HEK293 (cell line): ENCODE results near the gene DYDC2.

Experiments
- CTCF ChIA-PET: fragments of 350-600 bp; formaldehyde crosslinking; extraction: SDS; loops from one replicate; lab custom pipeline; 2021; ENCODE audit warnings: antibody characterized with exemption; lab: Yijun Ruan, JAX
- POLR2A ChIA-PET: fragments of 300-600 bp; formaldehyde crosslinking; extraction: SDS; loops from one replicate; lab custom pipeline; 2020; ENCODE audit warnings: antibody characterized with exemption, inconsistent platforms; lab: Yijun Ruan, JAX
- H3K27ac ChIP-seq: fragments of 200-500 bp; sonication (Bioruptor generic); 2 replicates; pipeline ENCODE4 v1.5.1; 2014; ENCODE audit warnings: low read depth, low read length, control low read depth, inconsistent platforms; ENCODE audit errors: extremely low read depth
- H3K36me3 ChIP-seq, 2 experiments: fragments of 200-500 bp in 1 of 2; sonication (Bioruptor generic) in 1 of 2; 1 replicate in 1 of 2; 2 replicates in 1 of 2; pipeline ENCODE4 v1.5.1; 2014 to 2017; ENCODE audit warnings: inconsistent platforms in 2 of 2, low read length in 2 of 2; ENCODE audit not compliant: control insufficient read depth in 2 of 2, insufficient read depth in 1 of 2
- H3K4me1 ChIP-seq: fragments of 200-500 bp; sonication (Bioruptor generic); 2 replicates; pipeline ENCODE4 v1.5.1; 2014; ENCODE audit warnings: mild to moderate bottlenecking, low read length, inconsistent platforms; ENCODE audit not compliant: control insufficient read depth, insufficient read depth
- H3K4me3 ChIP-seq: 2 replicates; pipeline ENCODE4 v1.5.1; 2011; ENCODE audit warnings: low read depth, mild to moderate bottlenecking, control low read depth, low read length, moderate library complexity
- H3K9me3 ChIP-seq: fragments of 200-500 bp; sonication (Bioruptor generic); 2 replicates; pipeline ENCODE4 v1.5.1; 2014; ENCODE audit warnings: low read depth, low read length, inconsistent platforms; ENCODE audit not compliant: control insufficient read depth, insufficient read depth
- MZF1 ChIP-seq: fragments of 450-650 bp; formaldehyde crosslinking; IDR thresholded peaks from 2 replicates; pipeline ENCODE4 v1.5.1; 2017; ENCODE audit warnings: missing biosample characterization, missing genetic modification characterization, borderline replicate concordance
- RBAK ChIP-seq: fragments of 450-650 bp; formaldehyde crosslinking; IDR thresholded peaks from 2 replicates; pipeline ENCODE4 v1.5.1; 2016; ENCODE audit warnings: missing biosample characterization, missing genetic modification characterization
- REPIN1 ChIP-seq: fragments of 450-650 bp; formaldehyde crosslinking; IDR thresholded peaks from 2 replicates; pipeline ENCODE4 v1.5.1; 2017; ENCODE audit warnings: missing biosample characterization, missing genetic modification characterization, low read depth
- SP2 ChIP-seq: fragments of 450-650 bp; formaldehyde crosslinking; IDR thresholded peaks from 2 replicates; pipeline ENCODE4 v1.5.1; 2016; ENCODE audit warnings: missing biosample characterization, missing genetic modification characterization
- ZBTB17 ChIP-seq: fragments of 450-650 bp; formaldehyde crosslinking; IDR thresholded peaks from 2 replicates; pipeline ENCODE4 v1.5.1; 2016; ENCODE audit warnings: missing biosample characterization, missing genetic modification characterization
- ZNF114 ChIP-seq: fragments of 450-650 bp; formaldehyde crosslinking; IDR thresholded peaks from 2 replicates; pipeline ENCODE4 v1.5.0; 2017; ENCODE audit warnings: missing biosample characterization, missing genetic modification characterization
- ZNF266 ChIP-seq: fragments of 450-650 bp; formaldehyde crosslinking; IDR thresholded peaks from 2 replicates; pipeline ENCODE4 v1.5.1; 2016; ENCODE audit warnings: missing biosample characterization, missing genetic modification characterization, low read depth
- ZNF292 ChIP-seq: fragments of 450-650 bp; formaldehyde crosslinking; IDR thresholded peaks from 2 replicates; pipeline ENCODE4 v1.5.1; 2016; ENCODE audit warnings: low read depth, missing biosample characterization, missing genetic modification characterization, borderline replicate concordance
- ZNF302 ChIP-seq: fragments of 450-650 bp; formaldehyde crosslinking; IDR thresholded peaks from 2 replicates; pipeline ENCODE4 v1.5.1; 2016; ENCODE audit warnings: missing biosample characterization, missing genetic modification characterization, low read depth
- ZNF311 ChIP-seq: fragments of 450-650 bp; formaldehyde crosslinking; IDR thresholded peaks from 2 replicates; pipeline ENCODE4 v1.5.1; 2017; ENCODE audit warnings: missing biosample characterization, missing genetic modification characterization, borderline replicate concordance
- ZNF366 ChIP-seq: fragments of 450-650 bp; formaldehyde crosslinking; conservative IDR thresholded peaks from 2 replicates; pipeline ENCODE4 v1.5.1; 2016; ENCODE audit warnings: missing biosample characterization, missing genetic modification characterization
- ZNF404 ChIP-seq: fragments of 450-650 bp; formaldehyde crosslinking; IDR thresholded peaks from 2 replicates; pipeline ENCODE4 v1.5.1; 2017; ENCODE audit warnings: missing biosample characterization, missing genetic modification characterization
- ZNF426 ChIP-seq: fragments of 450-650 bp; formaldehyde crosslinking; IDR thresholded peaks from 2 replicates; pipeline ENCODE4 v1.5.1; 2017; ENCODE audit warnings: missing biosample characterization, missing genetic modification characterization, mild to moderate bottlenecking, inconsistent platforms, moderate library complexity
- ZNF514 ChIP-seq: fragments of 450-650 bp; formaldehyde crosslinking; IDR thresholded peaks from 2 replicates; pipeline ENCODE4 v1.5.1; 2016; ENCODE audit warnings: missing biosample characterization, missing genetic modification characterization
- ZNF76 ChIP-seq: fragments of 450-650 bp; formaldehyde crosslinking; IDR thresholded peaks from 2 replicates; pipeline ENCODE4; 2016; ENCODE audit warnings: low read depth, missing biosample characterization, missing genetic modification characterization, borderline replicate concordance
- ZNF837 ChIP-seq: fragments of 450-650 bp; formaldehyde crosslinking; IDR thresholded peaks from 2 replicates; pipeline ENCODE4 v1.5.1; 2016; ENCODE audit warnings: missing biosample characterization, missing genetic modification characterization
- ZNF843 ChIP-seq: fragments of 450-650 bp; formaldehyde crosslinking; IDR thresholded peaks from 2 replicates; pipeline ENCODE4 v1.5.1; 2016; ENCODE audit warnings: missing biosample characterization, missing genetic modification characterization
- TF ChIP-seq, protein P1 (sequence below): fragments of 450-650 bp; formaldehyde crosslinking; IDR thresholded peaks from 2 replicates; pipeline ENCODE4 v1.5.1; 2016; ENCODE audit warnings: missing biosample characterization, missing genetic modification characterization
- TF ChIP-seq, protein P2 (sequence below): fragments of 450-650 bp; formaldehyde crosslinking; IDR thresholded peaks from 2 replicates; pipeline ENCODE4 v1.5.1; 2016; ENCODE audit warnings: missing biosample characterization, missing genetic modification characterization
- TF ChIP-seq, protein P3 (sequence below): fragments of 450-650 bp; formaldehyde crosslinking; IDR thresholded peaks from 2 replicates; pipeline ENCODE4 v1.5.1; 2016; ENCODE audit warnings: missing biosample characterization, missing genetic modification characterization
- TF ChIP-seq, protein P4 (sequence below): fragments of 450-650 bp; formaldehyde crosslinking; IDR thresholded peaks from 2 replicates; pipeline ENCODE4 v1.5.0; 2017; ENCODE audit warnings: missing biosample characterization, missing genetic modification characterization, borderline replicate concordance
- TF ChIP-seq, protein P5 (sequence below): IDR thresholded peaks from 2 replicates; pipeline ENCODE4 v1.6.1; 2011; ENCODE audit warnings: mild to moderate bottlenecking, low read depth, low read length, borderline replicate concordance
- TF ChIP-seq, protein P6 (sequence below): fragments of 450-650 bp; formaldehyde crosslinking; IDR thresholded peaks from 2 replicates; pipeline ENCODE4 v1.5.1; 2016; ENCODE audit warnings: missing biosample characterization, missing genetic modification characterization, borderline replicate concordance

Gene DYDC2

DNA sequence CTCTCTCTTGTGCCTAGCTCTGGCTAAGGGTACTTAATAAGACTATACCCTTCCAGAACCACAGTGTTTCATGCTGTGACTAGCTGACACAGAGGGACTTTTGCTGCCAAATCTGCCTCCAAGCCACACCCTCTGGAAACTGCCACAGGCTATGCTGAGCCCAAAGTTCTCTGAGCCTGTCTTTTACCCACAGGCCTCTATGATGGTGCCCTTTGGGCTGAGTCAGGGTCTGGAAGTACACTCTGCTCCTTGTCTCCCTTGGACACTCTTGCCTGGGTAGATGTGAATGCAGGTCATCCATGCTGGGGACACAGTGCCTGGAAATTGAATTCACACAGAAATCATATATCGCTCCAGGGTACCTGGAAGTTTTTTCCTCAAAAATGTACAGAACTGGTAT lies 22.6 kb upstream of the DYDC2 start:
- Histone ChIP-seq H3K9me3 (no peaks in the 10 kb centered on the region), H3K27ac (no peak overlapping the region), H3K4me1 (no peaks in the 10 kb centered on the region), H3K4me3 (no peak overlapping the region), H3K36me3 (no peaks in the 10 kb centered on the region)
- ChIA-PET POLR2A (no interaction called here), CTCF (no interaction called here)
- no peak for TF ChIP-seq ZNF76 (tag by site-specific recombination)
- no peak for TF ChIP-seq SP2
- TF ChIP-seq REPIN1 (tag by site-specific recombination) = no peak
- no peak for TF ChIP-seq ZNF514 (tag by site-specific recombination)
- TF ChIP-seq, protein P1, sequence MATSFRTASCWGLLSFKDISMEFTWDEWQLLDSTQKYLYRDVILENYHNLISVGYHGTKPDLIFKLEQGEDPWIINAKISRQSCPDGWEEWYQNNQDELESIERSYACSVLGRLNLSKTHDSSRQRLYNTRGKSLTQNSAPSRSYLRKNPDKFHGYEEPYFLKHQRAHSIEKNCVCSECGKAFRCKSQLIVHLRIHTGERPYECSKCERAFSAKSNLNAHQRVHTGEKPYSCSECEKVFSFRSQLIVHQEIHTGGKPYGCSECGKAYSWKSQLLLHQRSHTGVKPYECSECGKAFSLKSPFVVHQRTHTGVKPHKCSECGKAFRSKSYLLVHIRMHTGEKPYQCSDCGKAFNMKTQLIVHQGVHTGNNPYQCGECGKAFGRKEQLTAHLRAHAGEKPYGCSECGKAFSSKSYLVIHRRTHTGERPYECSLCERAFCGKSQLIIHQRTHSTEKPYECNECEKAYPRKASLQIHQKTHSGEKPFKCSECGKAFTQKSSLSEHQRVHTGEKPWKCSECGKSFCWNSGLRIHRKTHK (tag by site-specific recombination) = no peak
- TF ChIP-seq, protein P2, sequence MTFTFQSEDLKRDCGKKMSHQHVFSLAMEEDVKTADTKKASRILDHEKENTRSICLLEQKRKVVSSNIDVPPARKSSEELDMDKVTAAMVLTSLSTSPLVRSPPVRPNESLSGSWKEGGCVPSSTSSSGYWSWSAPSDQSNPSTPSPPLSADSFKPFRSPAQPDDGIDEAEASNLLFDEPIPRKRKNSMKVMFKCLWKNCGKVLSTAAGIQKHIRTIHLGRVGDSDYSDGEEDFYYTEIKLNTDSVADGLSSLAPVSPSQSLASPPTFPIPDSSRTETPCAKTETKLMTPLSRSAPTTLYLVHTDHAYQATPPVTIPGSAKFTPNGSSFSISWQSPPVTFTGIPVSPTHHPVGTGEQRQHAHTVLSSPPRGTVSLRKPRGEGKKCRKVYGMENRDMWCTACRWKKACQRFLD (tag by site-specific recombination) = no peak
- no peak for TF ChIP-seq ZNF311 (tag by site-specific recombination)
- no peak for TF ChIP-seq ZNF302 (tag by site-specific recombination)
- TF ChIP-seq RBAK (tag by site-specific recombination) = no peak

DNA sequence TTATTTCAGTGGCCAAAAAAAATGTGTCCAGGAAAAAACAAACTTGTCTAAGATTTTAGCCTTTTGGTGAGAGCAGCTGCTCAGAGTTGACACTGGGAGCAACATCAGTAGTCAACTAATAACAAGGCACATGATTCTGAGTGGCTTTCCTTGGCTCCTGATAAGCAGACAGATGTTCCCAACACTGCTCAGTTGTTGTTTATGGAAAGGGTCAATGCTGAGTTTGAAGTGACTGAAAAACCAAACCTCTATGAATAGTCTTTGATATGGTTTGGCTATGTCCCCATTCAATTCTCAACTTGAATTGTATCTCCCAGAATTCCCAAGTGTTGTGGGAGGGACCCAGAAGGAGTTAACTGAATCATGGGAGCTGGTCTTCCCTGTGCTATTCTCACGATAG lies 12.3 kb upstream of the DYDC2 start:
- ChIA-PET CTCF (interaction anchor here (0.6 kb wide), 1 partner anchor 320 kb away, joined by 3 read pairs; no protein-coding TSS in a partner anchor), POLR2A (no interaction called here)
- no peaks in the 10 kb centered on the region for H3K4me1 ChIP-seq
- no peak overlapping the region for H3K27ac ChIP-seq
- no peak for TF ChIP-seq ZNF837 (tag by site-specific recombination)
- no peak for TF ChIP-seq ZNF292
- no peak for TF ChIP-seq ZNF114 (tag by site-specific recombination)
- H3K36me3 ChIP-seq = no peaks in the 10 kb centered on the region
- no peaks in the 10 kb centered on the region for H3K9me3 ChIP-seq
- H3K4me3 ChIP-seq = no peak overlapping the region

DNA sequence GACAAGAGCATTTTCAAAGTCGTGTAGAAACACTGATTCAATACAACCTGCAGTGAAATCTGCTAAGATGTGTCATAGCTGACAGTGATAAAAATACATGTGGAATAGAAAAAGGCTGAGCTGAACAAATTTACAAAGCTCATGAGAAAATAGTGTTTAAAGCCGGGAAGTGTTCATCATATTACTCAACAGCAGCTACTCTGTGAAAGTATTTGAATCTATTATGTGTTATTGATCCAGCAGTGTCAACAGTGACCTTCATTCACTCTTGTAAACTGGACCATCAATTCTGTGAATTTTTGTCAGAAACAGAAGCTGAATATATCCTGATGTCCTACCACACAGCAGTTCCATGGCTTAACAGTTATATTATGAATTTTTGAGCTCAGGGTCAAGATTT lies 11.7 kb upstream of the DYDC2 start:
- Histone ChIP-seq H3K27ac (no peak overlapping the region), H3K4me1 (no peaks in the 10 kb centered on the region), H3K36me3 (no peaks in the 10 kb centered on the region), H3K9me3 (no peaks in the 10 kb centered on the region), H3K4me3 (no peak overlapping the region)
- ChIA-PET CTCF (interaction anchor here (0.6 kb wide), 2 partner anchors 319 to 340 kb away, joined by 3 to 5 read pairs; no protein-coding TSS in a partner anchor), POLR2A (no interaction called here)
- TF ChIP-seq, protein P3, sequence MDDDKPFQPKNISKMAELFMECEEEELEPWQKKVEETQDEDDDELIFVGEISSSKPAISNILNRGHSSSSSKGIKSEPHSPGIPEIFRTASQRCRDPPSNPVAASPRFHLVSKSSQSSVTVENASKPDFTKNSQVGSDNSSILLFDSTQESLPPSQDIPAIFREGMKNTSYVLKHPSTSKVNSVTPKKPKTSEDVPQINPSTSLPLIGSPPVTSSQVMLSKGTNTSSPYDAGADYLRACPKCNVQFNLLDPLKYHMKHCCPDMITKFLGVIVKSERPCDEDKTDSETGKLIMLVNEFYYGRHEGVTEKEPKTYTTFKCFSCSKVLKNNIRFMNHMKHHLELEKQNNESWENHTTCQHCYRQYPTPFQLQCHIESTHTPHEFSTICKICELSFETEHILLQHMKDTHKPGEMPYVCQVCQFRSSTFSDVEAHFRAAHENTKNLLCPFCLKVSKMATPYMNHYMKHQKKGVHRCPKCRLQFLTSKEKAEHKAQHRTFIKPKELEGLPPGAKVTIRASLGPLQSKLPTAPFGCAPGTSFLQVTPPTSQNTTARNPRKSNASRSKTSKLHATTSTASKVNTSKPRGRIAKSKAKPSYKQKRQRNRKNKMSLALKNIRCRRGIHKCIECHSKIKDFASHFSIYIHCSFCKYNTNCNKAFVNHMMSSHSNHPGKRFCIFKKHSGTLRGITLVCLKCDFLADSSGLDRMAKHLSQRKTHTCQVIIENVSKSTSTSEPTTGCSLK (tag by site-specific recombination) = no peak
- TF ChIP-seq, protein P4, sequence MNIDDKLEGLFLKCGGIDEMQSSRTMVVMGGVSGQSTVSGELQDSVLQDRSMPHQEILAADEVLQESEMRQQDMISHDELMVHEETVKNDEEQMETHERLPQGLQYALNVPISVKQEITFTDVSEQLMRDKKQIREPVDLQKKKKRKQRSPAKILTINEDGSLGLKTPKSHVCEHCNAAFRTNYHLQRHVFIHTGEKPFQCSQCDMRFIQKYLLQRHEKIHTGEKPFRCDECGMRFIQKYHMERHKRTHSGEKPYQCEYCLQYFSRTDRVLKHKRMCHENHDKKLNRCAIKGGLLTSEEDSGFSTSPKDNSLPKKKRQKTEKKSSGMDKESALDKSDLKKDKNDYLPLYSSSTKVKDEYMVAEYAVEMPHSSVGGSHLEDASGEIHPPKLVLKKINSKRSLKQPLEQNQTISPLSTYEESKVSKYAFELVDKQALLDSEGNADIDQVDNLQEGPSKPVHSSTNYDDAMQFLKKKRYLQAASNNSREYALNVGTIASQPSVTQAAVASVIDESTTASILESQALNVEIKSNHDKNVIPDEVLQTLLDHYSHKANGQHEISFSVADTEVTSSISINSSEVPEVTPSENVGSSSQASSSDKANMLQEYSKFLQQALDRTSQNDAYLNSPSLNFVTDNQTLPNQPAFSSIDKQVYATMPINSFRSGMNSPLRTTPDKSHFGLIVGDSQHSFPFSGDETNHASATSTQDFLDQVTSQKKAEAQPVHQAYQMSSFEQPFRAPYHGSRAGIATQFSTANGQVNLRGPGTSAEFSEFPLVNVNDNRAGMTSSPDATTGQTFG (tag by site-specific recombination) = no peak
- TF ChIP-seq ZNF366 (tag by site-specific recombination) (no peak), ZNF843 (no peak), MZF1 (tag by site-specific recombination) (no peak), ZNF266 (tag by site-specific recombination) (no peak), ZNF426 (tag by site-specific recombination) (no peak), ZBTB17 (no peak), ZNF404 (tag by site-specific recombination) (no peak)
- TF ChIP-seq, protein P5, sequence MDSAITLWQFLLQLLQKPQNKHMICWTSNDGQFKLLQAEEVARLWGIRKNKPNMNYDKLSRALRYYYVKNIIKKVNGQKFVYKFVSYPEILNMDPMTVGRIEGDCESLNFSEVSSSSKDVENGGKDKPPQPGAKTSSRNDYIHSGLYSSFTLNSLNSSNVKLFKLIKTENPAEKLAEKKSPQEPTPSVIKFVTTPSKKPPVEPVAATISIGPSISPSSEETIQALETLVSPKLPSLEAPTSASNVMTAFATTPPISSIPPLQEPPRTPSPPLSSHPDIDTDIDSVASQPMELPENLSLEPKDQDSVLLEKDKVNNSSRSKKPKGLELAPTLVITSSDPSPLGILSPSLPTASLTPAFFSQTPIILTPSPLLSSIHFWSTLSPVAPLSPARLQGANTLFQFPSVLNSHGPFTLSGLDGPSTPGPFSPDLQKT = no peak
- TF ChIP-seq, protein P6, sequence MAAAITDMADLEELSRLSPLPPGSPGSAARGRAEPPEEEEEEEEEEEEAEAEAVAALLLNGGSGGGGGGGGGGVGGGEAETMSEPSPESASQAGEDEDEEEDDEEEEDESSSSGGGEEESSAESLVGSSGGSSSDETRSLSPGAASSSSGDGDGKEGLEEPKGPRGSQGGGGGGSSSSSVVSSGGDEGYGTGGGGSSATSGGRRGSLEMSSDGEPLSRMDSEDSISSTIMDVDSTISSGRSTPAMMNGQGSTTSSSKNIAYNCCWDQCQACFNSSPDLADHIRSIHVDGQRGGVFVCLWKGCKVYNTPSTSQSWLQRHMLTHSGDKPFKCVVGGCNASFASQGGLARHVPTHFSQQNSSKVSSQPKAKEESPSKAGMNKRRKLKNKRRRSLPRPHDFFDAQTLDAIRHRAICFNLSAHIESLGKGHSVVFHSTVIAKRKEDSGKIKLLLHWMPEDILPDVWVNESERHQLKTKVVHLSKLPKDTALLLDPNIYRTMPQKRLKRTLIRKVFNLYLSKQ (tag by site-specific recombination) = no peak
